ENCODE data around the gene ILF3.

ILF3 gene

GRCh38 chr19:10640361-10640760 is 13.8 kb upstream of the ILF3 start:
- Histone ChIP-seq H3K4me3 (replicated peaks; ENCODE audit: insufficient read depth, low read length) (no peak overlapping the region), H3K27me3 (ENCODE audit: insufficient read depth, poor library complexity, severe bottlenecking) (peaks cover 3% of the 10 kb centered on the region), H3K27ac (replicated peaks) (no peak overlapping the region)
- TF ChIP-seq REST (IDR thresholded peaks at IDR 0.05; ENCODE audit: insufficient replicate concordance, low read depth) (no peak), SPI1 (IDR thresholded peaks at IDR 0.05; ENCODE audit: borderline replicate concordance, low read depth) (no peak), POLR2AphosphoS5 (IDR thresholded peaks at IDR 0.05; ENCODE audit: low read depth) (no peak), CTCF (IDR thresholded peaks at IDR 0.05; ENCODE audit: insufficient read depth, low read length) (no peak), GABPA (IDR thresholded peaks at IDR 0.05; ENCODE audit: low read depth) (no peak)
- DNase-seq (ENCODE audit: low read depth in 1 of 2, low spot score in 1 of 2) = no peak

GRCh38 chr19:10641248-10641647 is 12.9 kb upstream of the ILF3 start:
- TF ChIP-seq REST (IDR thresholded peaks at IDR 0.05; ENCODE audit: insufficient replicate concordance, low read depth) (no peak), GABPA (IDR thresholded peaks at IDR 0.05; ENCODE audit: low read depth) (no peak), CTCF (IDR thresholded peaks at IDR 0.05; ENCODE audit: insufficient read depth, low read length) (no peak), SPI1 (IDR thresholded peaks at IDR 0.05; ENCODE audit: borderline replicate concordance, low read depth) (no peak), POLR2AphosphoS5 (IDR thresholded peaks at IDR 0.05; ENCODE audit: low read depth) (no peak)
- DNase-seq (ENCODE audit: low read depth in 1 of 2, low spot score in 1 of 2) = no peak
- H3K4me3 ChIP-seq (replicated peaks; ENCODE audit: insufficient read depth, low read length) = no peak overlapping the region
- H3K27me3 ChIP-seq (ENCODE audit: insufficient read depth, poor library complexity, severe bottlenecking) = peaks cover 3% of the 10 kb centered on the region
- H3K27ac ChIP-seq (replicated peaks) = no peak overlapping the region

- Histone ChIP-seq H3K27ac (replicated peaks) (no peak overlapping the region), H3K27me3 (ENCODE audit: insufficient read depth, poor library complexity, severe bottlenecking) (peaks cover 3% of the 10 kb centered on the region)
Observed at GRCh38 chr19:10642473-10643171, 11.5 kb upstream of the ILF3 start.

More at GRCh38 chr19:10642473-10643171, 11.5 kb upstream of the ILF3 start:
- no peak for DNase-seq (ENCODE audit: low read depth in 1 of 2, low spot score in 1 of 2)
- H3K4me3 ChIP-seq (replicated peaks; ENCODE audit: insufficient read depth, low read length) = no peak overlapping the region
- TF ChIP-seq SPI1 (IDR thresholded peaks at IDR 0.05; ENCODE audit: borderline replicate concordance, low read depth) (no peak), GABPA (IDR thresholded peaks at IDR 0.05; ENCODE audit: low read depth) (no peak), REST (IDR thresholded peaks at IDR 0.05; ENCODE audit: insufficient replicate concordance, low read depth) (no peak), CTCF (IDR thresholded peaks at IDR 0.05; ENCODE audit: insufficient read depth, low read length) (no peak), POLR2AphosphoS5 (IDR thresholded peaks at IDR 0.05; ENCODE audit: low read depth) (no peak)
